Stimulated activated CD4-positive, alpha-beta T cell treated with anti-CD3 and anti-CD28 coated beads, Interleukin-4, amount 100 ng/mL, for 48 hours (primary cell): Measurements from ENCODE around the gene GSE1.

Source experiments
- DNase-seq, 2 donors: peaks; one replicate each; pipeline ENCODE4 v3.0.0-alpha.2; 2020; ENCODE audit warnings: low read depth in 2 of 2

GSE1 gene

DNA sequence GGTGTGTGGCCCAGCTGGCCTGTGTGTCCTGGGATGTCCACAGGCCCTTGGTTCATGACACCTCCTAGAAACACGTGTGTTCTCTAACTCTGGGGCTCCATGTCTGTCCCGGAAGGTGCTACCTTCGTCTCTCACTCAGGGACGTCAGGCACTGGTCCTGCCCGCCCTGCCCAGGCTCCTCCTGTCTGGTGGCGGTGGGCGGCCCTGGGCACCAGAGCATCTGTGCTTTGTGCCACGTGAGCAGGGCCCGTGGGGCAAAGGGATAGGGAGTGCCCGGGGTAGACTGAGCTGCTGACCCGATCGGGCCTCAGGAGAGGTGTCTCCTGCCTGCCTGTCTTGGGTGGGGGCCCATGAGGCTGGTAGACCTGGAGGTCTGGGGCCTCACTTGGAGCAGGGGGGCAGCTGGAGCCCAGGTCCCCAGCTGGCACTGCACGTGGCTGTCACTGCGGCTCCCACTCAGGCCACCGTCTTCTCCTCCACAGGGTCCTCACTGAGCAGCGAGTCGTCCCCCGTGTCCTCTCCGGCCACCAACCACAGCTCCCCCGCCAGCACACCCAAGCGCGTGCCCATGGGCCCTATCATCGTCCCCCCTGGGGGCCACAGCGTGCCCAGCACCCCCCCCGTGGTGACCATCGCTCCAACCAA, 35.1 kb downstream of the GSE1 start:
- no peak for DNase-seq

DNA sequence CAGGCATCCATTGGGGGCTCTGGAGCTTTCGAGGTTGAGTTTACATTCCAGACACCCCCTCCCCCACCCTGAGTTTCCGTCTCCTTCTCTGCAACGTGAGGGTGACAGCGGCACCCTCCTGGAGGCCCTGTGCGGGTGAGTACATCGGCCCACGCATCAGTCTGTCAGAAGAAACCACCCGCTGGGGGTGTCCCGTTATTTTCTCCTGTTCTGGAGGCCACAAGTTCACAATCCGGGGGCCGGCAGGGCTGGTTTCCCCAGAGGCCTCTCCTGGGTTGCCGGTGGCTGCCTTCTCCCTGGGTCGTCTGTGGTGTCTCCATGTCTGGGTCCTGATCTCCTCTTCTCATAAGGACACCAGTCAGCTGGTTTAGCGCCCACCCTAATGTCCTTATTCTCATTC, 35.7 kb downstream of the GSE1 start:
- no peak for DNase-seq

DNA sequence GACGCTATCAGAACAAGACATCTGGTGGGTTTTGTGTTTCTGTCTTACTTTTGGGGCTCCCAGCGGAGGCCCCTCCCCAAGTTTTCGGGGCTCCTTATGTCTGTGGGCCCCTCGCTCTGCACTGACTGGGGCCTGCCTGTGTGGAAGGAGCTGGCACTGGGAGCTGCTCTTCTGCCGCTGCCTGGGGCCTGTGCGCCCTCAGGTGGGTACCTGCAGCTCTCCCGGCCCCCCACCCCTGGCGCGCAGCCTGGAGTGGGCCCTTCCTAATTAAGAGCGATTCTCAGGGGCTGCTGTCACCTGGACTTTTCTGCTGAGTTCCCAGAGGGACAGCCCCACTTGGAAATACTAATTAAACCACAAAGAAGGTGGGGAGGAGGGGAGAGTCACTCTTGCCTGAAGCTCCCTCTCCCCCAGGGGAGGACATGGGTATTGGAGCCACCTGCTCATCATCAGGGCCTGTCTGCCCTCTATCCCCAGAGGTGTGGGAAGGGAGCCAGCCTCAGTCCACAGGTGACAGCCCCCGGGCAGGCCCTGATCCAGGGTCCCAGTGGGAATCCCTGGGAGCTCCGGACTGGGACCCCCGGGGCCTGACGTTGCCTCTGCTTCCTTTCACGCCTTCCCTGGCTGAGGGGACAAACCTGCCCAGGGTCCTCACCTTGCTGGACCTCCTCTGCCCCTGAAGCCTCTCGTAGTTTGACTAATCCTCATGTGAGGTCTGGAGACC, 36.5 kb downstream of the GSE1 start:
- no peak for DNase-seq

DNA sequence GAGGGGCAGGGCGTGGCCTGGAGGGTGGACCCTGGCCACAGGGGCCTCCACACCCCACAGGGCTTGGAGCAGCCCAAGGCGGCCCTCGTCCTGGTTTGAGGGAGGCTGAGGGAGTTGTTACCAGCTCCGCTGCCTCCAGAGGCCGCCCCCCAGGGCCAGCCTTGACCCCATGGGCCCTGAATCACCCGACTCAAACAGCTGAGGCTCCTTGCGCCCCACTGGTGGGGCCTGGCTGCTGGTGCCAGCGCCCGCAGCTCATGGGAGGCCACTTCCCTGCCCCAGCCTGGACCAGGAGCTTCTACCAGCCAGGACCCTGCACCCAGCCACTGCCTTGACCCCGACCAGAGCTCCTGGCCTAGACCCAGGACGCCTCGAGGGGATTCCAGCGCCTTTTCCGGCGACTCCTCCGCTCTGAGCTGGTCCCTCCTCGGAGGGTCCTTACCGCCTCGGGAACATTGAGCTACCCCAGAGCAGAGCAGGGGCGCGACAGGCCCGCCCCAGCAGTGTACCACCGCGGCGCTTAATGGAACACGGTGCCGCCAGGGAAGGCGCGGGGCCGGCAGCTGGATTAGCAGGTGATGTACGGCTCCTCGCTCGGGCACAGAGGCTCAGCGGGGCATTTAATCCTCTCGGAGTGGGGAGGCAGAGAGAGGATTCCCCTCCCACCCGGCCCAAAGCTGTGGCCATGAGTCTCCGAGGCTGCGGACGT, 37.2 kb downstream of the GSE1 start:
- DNase-seq = no peak

DNA sequence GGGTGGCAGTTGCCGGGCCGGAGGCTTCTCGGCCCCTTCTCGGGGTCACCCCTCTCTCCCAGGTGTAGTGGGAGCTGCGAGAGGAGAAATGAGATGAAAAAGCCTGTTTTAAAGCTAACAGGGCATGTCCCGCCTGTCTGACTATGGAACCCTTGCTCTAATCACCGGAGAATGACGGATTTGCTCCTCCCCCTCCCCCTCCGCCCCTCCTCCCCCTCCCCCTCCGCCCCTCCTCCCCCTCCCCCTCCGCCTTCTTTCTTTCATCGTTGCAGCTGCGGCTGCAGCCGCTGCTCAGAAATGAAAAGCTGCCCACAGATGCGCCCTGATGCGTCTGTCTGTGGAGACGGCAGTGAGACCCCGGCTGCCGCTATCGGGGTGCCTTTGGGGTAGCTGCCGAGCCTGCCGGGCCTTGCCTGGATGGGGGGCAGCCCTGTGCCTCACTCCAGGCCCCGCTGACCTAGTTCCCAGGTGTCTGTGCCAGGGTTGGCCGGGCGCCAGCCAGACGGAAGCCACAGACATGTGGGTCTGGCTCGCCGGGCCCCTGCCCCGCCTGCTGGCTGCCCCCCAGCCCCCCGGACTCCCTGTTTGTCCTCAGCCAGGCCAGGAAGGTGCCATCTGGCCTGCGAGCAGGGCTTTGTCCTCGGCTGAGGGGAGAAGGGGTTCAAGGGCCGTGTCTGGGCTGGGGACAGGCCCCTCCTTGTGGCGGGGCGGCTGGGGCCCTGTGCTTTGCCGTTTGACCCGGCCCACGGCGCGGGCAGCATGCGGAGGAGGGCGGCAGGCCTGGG, 37.9 kb downstream of the GSE1 start:
- no peak for DNase-seq

DNA sequence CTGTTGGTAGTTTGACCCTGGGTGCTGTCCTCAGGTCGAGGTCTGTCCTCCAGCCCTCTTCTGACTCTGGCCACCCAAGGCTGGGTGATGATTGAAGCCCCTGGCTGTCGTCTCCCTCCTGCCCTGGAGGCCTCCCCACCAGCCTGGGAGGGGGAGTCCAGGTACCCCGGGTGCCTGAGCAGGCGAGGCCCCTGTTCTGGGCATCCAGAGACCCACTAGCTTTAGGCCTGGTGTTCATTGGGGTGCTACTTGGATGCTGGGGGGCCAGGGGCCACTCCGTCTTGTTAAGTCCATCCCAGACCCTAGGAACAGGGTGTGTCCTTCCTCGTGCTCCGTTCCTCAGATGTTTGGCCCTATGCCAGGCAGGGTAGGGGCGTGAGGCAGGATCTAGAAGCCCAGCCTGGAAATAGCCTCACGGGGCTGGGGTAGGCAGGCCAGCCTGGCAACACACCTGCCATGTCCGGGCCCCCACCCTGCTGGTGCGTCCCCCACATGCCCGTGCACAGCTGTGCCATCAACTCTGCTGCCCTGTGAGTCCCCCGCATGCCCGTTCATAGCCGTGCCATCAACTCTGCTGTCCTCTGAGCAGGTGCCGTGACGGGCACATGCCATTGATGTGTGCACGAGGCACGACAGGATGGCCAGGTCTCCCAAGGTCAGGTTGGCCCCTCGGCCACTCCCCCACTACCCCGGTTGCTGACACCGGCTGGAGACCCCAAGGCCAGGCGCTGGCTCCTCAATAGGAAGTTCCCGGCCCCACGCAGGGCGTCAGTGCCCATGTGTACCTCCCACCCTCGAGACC, 38.7 kb downstream of the GSE1 start:
- no peak for DNase-seq

DNA sequence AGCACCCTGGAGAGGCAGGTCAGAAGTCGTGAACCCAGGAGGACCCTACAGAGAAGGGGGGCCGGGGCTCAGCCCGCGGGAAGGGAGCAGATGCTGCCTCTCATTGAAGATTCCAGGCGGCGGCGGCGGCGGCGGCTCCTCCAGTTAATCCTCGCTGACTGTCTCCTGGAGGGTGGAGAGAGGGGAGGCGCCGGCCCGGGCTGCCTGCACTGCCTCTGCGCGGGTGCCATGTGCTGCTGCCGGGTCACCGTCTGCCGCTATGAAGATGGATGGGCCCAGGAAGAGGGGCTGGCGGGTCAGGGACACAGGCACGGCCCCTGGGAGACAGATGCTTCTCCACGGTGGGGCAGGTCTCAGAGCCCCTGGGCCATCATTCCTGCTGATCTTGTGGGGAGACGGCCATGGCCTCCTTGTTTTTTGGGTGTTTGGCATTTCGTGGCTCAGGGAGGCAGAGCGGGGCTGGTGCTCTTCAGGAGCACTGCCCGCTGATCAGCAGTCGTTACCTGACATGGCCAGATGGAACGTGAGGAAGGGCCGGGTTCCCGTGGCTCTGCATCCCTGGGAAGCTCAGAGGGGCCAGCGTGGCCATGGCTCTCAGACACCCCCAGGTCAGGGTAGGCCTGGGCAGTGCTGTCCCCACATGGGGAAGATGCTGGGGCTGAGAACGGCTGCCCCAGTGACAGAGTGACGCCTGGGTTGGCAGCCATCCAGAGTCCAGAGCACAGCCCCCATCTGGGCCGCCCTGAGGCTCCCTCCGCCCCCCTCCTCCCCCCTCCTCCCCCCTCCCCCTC, 39.5 kb downstream of the GSE1 start:
- peak in 1 of 2 donors; percentile 21 for DNase-seq

DNA sequence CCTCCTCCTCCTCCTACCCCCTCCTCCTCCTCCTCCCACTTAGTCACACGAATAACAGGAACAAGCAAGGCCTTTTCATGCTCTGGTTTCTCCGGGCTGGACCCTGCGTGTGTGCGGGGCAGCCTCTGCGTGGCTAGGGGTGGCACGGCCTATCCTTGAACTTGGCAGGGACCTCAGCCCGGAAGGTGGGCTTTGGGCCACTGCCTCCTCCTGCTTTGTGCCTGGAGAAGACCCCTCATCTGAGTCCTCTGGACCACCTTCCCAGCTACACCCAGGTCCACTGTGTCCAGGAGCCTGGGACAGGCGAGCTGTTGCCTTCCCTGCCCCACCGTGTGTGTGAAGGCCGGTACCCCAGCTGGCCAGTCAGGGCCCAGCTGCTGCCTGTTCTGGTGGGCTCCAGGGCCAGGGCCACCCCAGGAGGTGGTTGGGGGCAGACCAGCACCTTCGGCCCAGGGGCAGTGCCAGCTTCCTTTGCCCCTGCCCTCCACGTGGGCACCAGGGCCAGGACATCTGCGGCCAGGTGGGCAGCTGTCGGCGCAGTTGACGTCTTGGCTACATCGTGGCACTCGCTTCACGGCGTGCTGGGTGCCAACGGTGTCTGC, 40.3 kb downstream of the GSE1 start:
- no peak for DNase-seq

DNA sequence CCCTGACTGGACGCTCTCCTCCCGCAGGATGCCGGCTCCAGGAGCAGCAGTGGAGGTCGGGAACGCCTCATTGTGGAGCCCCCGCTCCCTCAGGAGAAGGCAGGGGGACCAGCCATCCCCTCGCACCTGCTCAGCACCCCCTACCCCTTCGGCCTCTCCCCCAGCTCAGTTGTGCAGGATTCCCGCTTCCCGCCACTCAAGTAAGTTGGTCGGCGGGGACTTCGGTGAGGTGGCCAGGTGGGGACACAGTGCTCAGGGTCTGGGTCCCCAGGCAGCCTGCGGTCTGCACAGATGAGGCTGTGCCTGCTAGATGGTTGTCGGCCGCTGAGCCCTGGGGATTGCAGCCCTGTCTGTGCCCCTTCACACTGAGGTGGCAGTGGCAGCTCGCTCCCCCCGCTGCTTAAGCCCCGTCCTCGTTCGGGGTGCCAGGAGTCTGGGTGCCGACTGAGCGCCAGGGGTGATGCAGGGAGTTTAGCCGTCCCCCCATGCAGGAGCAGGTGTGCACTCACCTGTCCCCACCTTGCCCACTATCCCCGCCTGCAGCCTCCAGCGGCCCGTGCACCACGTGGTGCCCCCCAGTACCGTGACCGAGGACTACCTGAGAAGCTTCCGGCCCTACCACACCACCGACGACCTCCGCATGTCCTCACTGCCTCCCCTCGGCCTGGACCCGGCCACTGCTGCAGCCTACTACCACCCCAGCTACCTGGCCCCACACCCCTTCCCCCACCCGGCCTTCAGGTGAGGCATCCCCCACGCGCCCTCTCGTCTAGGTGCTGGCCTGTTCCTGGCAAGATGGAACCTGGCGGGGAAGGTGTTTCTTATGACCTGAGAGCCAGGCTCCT, 41.4 kb downstream of the GSE1 start:
- no peak for DNase-seq

DNA sequence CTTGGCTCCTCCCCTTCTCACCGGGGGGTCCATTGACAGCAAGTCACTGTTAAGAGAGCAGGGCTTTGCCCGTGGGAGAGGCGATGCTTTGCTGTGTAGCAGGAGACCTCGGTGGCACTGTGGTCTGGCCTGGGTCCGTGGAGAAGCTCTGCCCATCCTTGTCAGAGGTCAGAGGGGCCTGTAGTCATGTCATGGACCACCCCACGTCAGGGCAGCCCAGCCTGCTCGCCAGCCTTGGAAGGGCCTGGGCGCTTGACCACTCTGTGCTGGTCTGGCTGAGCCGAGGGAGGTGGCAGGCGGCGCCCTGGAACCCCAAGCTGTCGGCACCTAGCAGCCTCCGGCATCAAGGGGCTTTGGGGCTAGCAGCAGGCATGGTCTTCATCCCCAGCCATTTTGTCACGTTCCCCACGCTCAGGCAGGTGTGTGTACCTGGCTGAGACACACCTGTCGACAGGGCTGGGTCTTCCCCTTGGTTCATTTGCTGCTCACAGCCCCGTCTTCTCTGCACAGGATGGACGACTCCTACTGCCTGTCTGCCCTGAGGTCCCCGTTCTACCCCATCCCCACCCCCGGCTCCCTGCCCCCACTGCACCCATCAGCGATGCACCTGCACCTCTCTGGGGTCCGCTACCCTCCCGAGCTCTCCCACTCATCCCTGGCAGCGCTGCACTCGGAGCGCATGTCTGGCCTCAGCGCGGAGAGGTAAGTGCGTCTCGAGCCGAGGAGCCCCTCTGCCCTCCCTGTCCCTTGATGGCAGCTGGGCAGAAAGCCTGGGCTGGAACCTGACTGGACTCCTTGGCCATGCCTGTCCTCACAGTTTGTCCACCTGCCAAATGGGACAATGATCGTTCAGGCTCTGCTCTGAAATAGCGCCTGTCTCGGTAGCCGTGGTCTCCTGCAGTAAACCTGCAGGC, 42.4 kb downstream of the GSE1 start:
- DNase-seq = no peak

DNA sequence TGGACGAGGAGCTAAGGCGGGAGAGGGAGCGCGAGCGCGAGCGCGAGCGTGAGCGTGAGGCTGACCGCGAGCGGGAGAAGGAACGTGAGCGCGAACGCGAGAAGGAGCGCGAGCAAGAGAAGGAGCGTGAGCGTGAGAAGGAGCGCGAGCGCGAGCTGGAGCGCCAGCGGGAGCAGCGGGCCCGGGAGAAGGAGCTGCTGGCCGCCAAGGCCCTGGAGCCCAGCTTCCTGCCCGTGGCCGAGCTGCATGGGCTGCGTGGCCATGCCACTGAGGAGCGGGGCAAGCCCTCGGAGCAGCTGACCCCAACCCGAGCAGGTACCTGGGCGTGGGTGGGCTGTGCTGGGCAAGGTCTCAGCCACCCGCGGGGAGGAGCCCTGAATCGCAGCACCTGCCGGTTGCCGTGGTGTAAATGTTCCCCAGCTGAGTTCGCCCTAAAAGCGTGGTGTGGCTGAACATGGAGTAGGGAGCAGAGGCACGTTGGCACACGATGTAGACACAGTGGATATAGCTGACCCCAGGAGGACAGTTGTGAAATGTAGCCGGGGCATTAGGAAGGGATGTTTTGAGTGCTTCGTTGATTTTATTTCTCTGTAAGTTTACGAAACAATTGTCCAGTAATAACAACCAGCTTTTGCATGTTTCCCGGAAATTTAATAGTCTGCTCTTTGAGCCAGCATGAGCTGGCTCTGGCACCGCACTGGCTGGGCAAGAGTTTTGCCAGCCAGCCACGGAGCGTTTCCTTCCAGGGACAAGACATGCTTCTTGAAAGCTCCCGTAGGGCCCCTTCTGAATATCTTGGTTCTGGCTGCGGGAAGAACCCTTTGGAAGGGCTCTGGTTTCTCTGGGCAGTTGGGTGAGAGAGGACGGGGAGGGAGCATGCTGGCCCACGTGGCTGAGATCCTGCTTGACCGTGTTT, 43.5 kb downstream of the GSE1 start:
- no peak for DNase-seq

DNA sequence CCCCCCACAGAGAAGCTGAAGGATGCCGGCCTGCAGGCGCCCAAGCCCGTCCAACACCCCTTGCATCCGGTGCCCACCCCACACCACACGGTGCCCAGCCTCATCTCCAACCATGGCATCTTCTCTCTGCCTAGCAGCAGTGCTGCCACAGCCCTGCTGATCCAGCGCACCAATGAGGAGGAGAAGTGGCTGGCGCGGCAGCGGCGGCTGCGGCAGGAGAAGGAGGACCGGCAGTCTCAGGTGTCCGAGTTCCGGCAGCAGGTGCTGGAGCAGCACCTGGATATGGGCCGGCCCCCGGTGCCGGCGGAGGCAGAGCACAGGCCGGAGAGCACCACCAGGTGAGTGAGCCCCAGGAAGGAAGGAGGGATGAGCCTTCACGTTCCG, 44.1 kb downstream of the GSE1 start:
- no peak for DNase-seq

DNA sequence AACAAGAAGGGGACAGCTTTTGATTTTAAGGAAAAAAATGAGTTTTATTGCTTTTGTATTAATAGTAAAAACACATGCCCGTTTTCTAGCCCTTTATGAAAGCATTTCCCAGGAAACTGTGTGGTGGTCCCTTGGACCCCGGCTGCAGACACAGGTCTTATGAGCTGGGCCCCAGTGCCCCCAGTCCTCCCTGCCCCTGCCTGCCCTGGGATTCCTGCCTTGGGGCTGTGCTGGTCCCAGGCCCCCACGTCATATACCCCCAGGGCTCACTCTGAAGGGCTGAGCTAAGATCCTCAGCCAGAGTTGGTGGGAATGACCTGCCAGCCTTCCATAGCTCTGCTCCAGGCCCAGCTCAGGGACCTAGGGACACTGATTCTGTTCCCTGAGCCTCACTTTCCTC, 44.9 kb downstream of the GSE1 start:
- DNase-seq = no peak

DNA sequence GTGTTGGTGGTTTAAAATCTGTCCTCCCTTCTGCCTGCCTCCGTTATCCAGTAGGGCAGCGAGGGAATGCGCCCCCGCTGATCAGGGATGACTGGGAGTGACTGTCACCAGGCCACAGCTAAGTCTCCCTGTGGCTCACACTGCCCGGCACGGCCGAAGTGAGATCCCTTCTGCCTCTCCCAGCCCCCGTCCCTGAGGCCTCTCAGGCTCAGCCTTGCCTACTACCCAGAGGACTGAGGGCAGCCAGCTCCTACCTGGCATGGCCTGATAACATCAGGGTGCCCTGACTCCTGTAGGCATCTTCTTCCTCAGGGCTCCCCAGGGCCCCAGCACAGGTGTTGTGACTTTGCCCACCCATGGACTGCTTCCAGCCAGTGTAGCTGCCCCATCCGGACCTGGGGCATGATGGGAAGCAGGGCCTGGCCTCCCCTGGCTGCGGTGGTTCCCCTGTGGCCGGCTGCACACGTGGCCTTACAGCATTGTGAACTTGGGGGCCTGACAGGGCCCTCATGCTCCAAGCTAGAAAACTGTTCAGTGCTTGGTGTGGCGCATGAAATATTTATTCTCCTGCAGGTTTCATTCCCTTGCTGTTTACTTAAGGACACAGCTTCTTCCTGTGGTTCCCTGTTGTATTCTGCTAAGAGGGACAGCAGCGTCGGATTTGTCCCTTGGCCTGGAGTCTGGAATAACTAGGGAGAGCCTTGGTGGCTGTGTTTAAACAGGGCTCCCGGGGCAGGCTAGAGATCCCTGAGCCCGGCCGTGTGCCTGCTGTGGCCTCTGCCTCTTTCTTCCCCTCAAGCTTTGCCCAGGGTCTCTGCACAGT, 45.6 kb downstream of the GSE1 start:
- no peak for DNase-seq

DNA sequence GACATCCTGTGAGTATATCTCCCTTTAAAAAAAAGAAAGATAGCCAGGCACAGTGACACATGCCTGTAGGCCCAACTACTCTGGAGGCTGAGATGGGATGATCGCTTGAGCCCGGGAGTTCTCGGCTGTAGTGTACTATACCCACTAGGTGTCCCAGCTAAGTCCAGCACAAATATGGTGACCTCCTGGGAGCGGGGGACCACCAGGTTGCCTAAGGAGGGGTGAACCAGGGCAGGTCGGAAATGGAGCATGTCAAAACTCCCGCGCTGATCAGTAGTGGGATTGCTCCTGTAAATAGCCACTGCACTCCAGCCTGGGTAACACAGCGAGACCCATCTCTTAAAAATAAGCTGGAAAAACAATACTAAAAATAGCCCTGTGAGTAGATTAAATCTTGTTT, 46.2 kb downstream of the GSE1 start:
- no peak for DNase-seq

DNA sequence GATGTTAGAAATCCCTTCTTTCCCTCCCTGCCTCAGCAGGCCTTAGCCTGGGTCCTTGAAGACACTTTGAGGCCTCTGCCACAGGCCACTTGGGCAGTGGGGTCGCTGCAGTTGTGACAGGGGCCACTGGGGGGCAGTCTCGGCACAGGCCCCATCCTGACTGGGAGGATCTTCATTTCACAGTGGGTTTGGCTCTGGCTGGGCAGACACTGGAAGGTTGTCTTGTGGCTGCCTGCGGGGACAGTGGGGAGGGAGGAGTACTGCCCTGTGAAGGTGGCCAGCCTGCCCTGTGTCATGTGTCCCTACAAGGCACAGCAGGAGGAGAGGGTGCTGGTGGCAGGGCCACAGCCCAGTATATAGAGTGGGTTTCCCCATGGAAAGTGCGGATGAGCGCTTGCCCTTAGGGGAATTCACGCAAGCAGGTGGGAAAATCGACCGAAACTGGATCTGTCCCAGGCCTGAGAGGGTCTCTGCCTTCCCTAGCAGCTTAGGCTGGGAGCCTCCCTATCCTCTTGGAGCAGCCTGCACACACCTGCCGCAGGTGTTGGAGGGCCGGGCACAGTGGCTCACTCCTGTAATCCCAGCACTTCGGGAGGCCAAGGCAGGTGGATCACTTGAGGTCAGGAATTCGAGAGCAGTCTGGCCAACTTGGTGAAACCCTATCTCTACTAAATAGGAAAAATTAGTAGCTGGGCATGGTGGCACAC, 46.8 kb downstream of the GSE1 start:
- DNase-seq = peak; percentile 62 to 72
